Measurements from ENCODE around the gene ADAMTSL1. TPM values are rescaled to one million over a fixed set of nuclear protein-coding genes. Genes with fewer than 3 reads are reported as not detected.

The ADAMTSL1 gene
- total RNA-seq, 1 experiment from 2014 or later = 1.2 TPM

- no peak overlapping the region for H2BK20ac ChIP-seq (ENCODE audit: low read depth, low read length, poor library complexity, severe bottlenecking)
- H4K20me1 ChIP-seq (ENCODE audit: control insufficient read depth, insufficient read depth, insufficient read length) = no peaks in the 10 kb centered on the region
- H3T11ph ChIP-seq (ENCODE audit: low read length) = no peak overlapping the region
- no peaks in the 10 kb centered on the region for H3K23me2 ChIP-seq (ENCODE audit: insufficient read length, low read depth, low read length, poor library complexity, severe bottlenecking)
- H4K5ac ChIP-seq (ENCODE audit: insufficient read length, low read depth, low read length) = no peak overlapping the region
- H2AK5ac ChIP-seq (ENCODE audit: insufficient read length, low read length) = no peak overlapping the region
- peak; percentile 39 for DNase-seq
- no peak for TF ChIP-seq CTCF (conservative IDR thresholded peaks at IDR 0.05)
- H3K4me3 Mint-ChIP-seq = no peak overlapping the region
- H2AFZ ChIP-seq (ENCODE audit: low read length) = no peak overlapping the region
- no peaks in the 10 kb centered on the region for H3K4me1 ChIP-seq (ENCODE audit: insufficient read depth, low read length)
- no peaks in the 10 kb centered on the region for H3K27me3 Mint-ChIP-seq (ENCODE audit: low read depth)
- no peak overlapping the region for H3K18ac ChIP-seq (ENCODE audit: insufficient read length, low read depth, low read length)
- H2BK5ac ChIP-seq (ENCODE audit: insufficient read length, low read length) = no peak overlapping the region
- no peak overlapping the region for H2BK12ac ChIP-seq (ENCODE audit: insufficient read length, low read depth, low read length)
- H2BK120ac ChIP-seq (ENCODE audit: low read depth, low read length, poor library complexity, severe bottlenecking) = no peak overlapping the region
- H3K79me2 ChIP-seq (ENCODE audit: insufficient read depth, low read length) = no peaks in the 10 kb centered on the region
- H4K8ac ChIP-seq (replicated peaks; ENCODE audit: insufficient read length, low read depth, low read length) = no peak overlapping the region
- no peak overlapping the region for H3K9ac ChIP-seq (ENCODE audit: extremely low read depth, insufficient read length, low read length)
- no peaks in the 10 kb centered on the region for H3K9me3 ChIP-seq (ENCODE audit: control insufficient read depth, low read depth, low read length)
- no peak overlapping the region for H3K23ac ChIP-seq (ENCODE audit: insufficient read length, low read depth, low read length)
- WGBS (ENCODE audit: extremely low coverage, insufficient read length, low lambda C conversion rate) = no CpG with 5 or more reads among the region's 11 CpGs
- no peak overlapping the region for H4K91ac ChIP-seq (ENCODE audit: insufficient read length, low read depth, low read length)
- no peak overlapping the region for H3K14ac ChIP-seq (ENCODE audit: insufficient read depth, low read length)
- no peak overlapping the region for H3K4me2 ChIP-seq (ENCODE audit: insufficient read depth, insufficient read length, low read length)
- H2BK15ac ChIP-seq (ENCODE audit: low read depth, low read length) = no peak overlapping the region
- H3K4me1 Mint-ChIP-seq = peaks cover 4 to 8% of the 10 kb centered on the region in 2 experiments
- no peaks in the 10 kb centered on the region for H3K27me3 ChIP-seq (ENCODE audit: insufficient read depth, low read length)
- H3K9me3 Mint-ChIP-seq = peaks cover 14 to 16% of the 10 kb centered on the region in 2 experiments
- no peak overlapping the region for H3K56ac ChIP-seq (ENCODE audit: insufficient read length, low read depth, low read length)
- peak overlapping the region in 2 of 3 experiments; percentile 6 to 9; a peak in 2 of 7 replicates for H3K27ac Mint-ChIP-seq
- no peaks in the 10 kb centered on the region for H3K79me1 ChIP-seq (ENCODE audit: insufficient read depth, low read depth, low read length, poor library complexity, severe bottlenecking)
- no peak overlapping the region for H3K27ac ChIP-seq (ENCODE audit: insufficient read length, low read depth, low read length)
- H3K36me3 Mint-ChIP-seq (ENCODE audit: insufficient read depth in 1 of 3, low read depth in 3 of 3) = peaks cover 11 to 18% (median 13%) of the 10 kb centered on the region in 3 experiments
- no peak overlapping the region for H3K4ac ChIP-seq (ENCODE audit: low read depth, low read length)
Observed at GRCh38 chr9:18706648-18707047, 232.7 kb downstream of the ADAMTSL1 start.

All from H9 (cell line).